IMR-90 (cell line): Measurements from ENCODE around the gene ELOVL1. TPM values are rescaled to one million over a fixed set of nuclear protein-coding genes. Genes with fewer than 3 reads are reported as not detected.

ENCODE experiments used
- ATAC-seq: fragments of 200-7000 bp; cut with Tn5 transposase; 2 replicates; pipeline ENCODE4 v1.9.1; 2020; ENCODE audit warnings: low read depth, mild to moderate bottlenecking, moderate library complexity
- BruUV-seq: library from RNA; stranded (reverse); fragments of 400-500 nt; replicated peaks from 2 replicates; lab custom pipeline; 2021; lab: Mats Ljungman, UMichigan
- CTCF ChIA-PET: fragments of 300-600 bp; formaldehyde crosslinking; extraction: SDS; loops from one replicate; lab custom pipeline; 2021; ENCODE audit warnings: antibody characterized with exemption; lab: Yijun Ruan, JAX
- POLR2A ChIA-PET: fragments of 300-600 bp; sonication (Branson Sonifier 250); formaldehyde crosslinking; loops from one replicate; lab custom pipeline; 2022; ENCODE audit warnings: antibody characterized with exemption; ENCODE audit not compliant: unreplicated experiment; lab: Charles Lee
- DNase-seq: peaks from one replicate; pipeline ENCODE4 v3.0.0; 2013
- H2AFZ ChIP-seq: replicated peaks from 2 replicates; pipeline ENCODE3; 2013; ENCODE audit warnings: low read length, mild to moderate bottlenecking; ENCODE audit not compliant: poor library complexity
- H2AK5ac ChIP-seq: 2 replicates; pipeline ENCODE4 v1.6.1; 2013; ENCODE audit warnings: low read depth, low read length, inconsistent platforms
- H2AK9ac ChIP-seq: replicated peaks from 2 replicates; pipeline ENCODE3; 2013; ENCODE audit warnings: mild to moderate bottlenecking, low read depth, low read length, moderate library complexity; ENCODE audit not compliant: poor library complexity
- H2BK120ac ChIP-seq: 2 replicates; pipeline ENCODE4 v1.6.1; 2013; ENCODE audit warnings: low read depth, low read length, inconsistent platforms
- H2BK15ac ChIP-seq: 3 replicates; pipeline ENCODE4 v1.6.1; 2013; ENCODE audit warnings: low read depth, low read length, inconsistent platforms
- H2BK20ac ChIP-seq: 2 replicates; pipeline ENCODE4 v1.6.1; 2013; ENCODE audit warnings: low read depth, mild to moderate bottlenecking, inconsistent platforms, low read length, moderate library complexity
- H2BK5ac ChIP-seq: 2 replicates; pipeline ENCODE4 v1.6.1; 2013; ENCODE audit warnings: mild to moderate bottlenecking, low read depth, low read length, inconsistent platforms; ENCODE audit not compliant: poor library complexity, severe bottlenecking
- H3K14ac ChIP-seq: replicated peaks from 2 replicates; pipeline ENCODE4 v1.6.1; 2013; ENCODE audit warnings: low read depth, low read length, inconsistent platforms
- H3K18ac ChIP-seq: 2 replicates; pipeline ENCODE4 v1.6.1; 2013; ENCODE audit warnings: low read depth, low read length, control low read depth
- H3K23ac ChIP-seq: 2 replicates; pipeline ENCODE4 v1.6.1; 2013; ENCODE audit warnings: low read depth, low read length, inconsistent platforms
- H3K27ac ChIP-seq: 2 replicates; pipeline ENCODE4 v1.5.1; 2013; ENCODE audit warnings: mild to moderate bottlenecking, control low read depth, low read length; ENCODE audit not compliant: insufficient read depth
- H3K27me3 ChIP-seq: 2 replicates; pipeline ENCODE4 v1.6.1; 2013; ENCODE audit warnings: low read length; ENCODE audit not compliant: control insufficient read depth, insufficient read depth
- H3K36me3 ChIP-seq: 2 replicates; pipeline ENCODE4 v1.6.1; 2013; ENCODE audit warnings: low read length, mixed read lengths; ENCODE audit not compliant: control insufficient read depth, insufficient read depth
- H3K4ac ChIP-seq: 2 replicates; pipeline ENCODE4 v1.6.1; 2013; ENCODE audit warnings: low read depth, low read length, inconsistent platforms
- H3K4me1 ChIP-seq: 2 replicates; pipeline ENCODE4 v1.6.1; 2013; ENCODE audit warnings: low read length, mixed read lengths; ENCODE audit not compliant: control insufficient read depth, insufficient read depth
- H3K4me2 ChIP-seq: 2 replicates; pipeline ENCODE4 v1.6.1; 2013; ENCODE audit warnings: low read depth, mild to moderate bottlenecking, control low read depth, low read length, moderate library complexity
- H3K4me3 ChIP-seq: 2 replicates; pipeline ENCODE4 v1.5.1; 2013; ENCODE audit warnings: low read depth, mild to moderate bottlenecking, control low read depth, low read length, moderate library complexity; ENCODE audit not compliant: insufficient read depth
- H3K56ac ChIP-seq: 2 replicates; pipeline ENCODE4 v1.6.1; 2013; ENCODE audit warnings: low read length, inconsistent platforms; ENCODE audit not compliant: insufficient read depth; ENCODE audit errors: extremely low read depth
- H3K79me1 ChIP-seq, 2 experiments: 2 replicates each; pipeline ENCODE4 v1.6.1; 2013; ENCODE audit warnings: low read length in 2 of 2, inconsistent platforms in 1 of 2, low read depth in 1 of 2
- H3K9ac ChIP-seq: 2 replicates; pipeline ENCODE4 v1.6.1; 2013; ENCODE audit warnings: low read depth, low read length, control low read depth
- H3K9me1 ChIP-seq: 2 replicates; pipeline ENCODE4 v1.6.1; 2013; ENCODE audit warnings: low read length, inconsistent platforms; ENCODE audit not compliant: insufficient read depth
- H3K9me3 ChIP-seq: 2 replicates; pipeline ENCODE4 v1.6.1; 2013; ENCODE audit warnings: low read length; ENCODE audit not compliant: control insufficient read depth, insufficient read depth
- H4K20me1 ChIP-seq: 2 replicates; pipeline ENCODE4 v1.6.1; 2013; ENCODE audit warnings: low read length, inconsistent platforms; ENCODE audit not compliant: insufficient read depth
- H4K5ac ChIP-seq: 2 replicates; pipeline ENCODE4 v1.6.1; 2013; ENCODE audit warnings: mild to moderate bottlenecking, low read depth, low read length, control low read depth
- H4K8ac ChIP-seq, 2 experiments: 2 replicates each; pipeline ENCODE4 v1.6.1; 2013; ENCODE audit warnings: low read depth in 2 of 2, low read length in 2 of 2, control low read depth in 1 of 2, inconsistent platforms in 1 of 2
- H4K91ac ChIP-seq: 2 replicates; pipeline ENCODE4 v1.6.1; 2013; ENCODE audit warnings: low read depth, low read length, inconsistent platforms; ENCODE audit not compliant: insufficient read depth
- BHLHE40 ChIP-seq: fragments of 150-350 bp; IDR thresholded peaks from 2 replicates; pipeline ENCODE4 v1.6.1; 2016; ENCODE audit warnings: mild to moderate bottlenecking, low read depth, low read length
- CEBPB ChIP-seq: IDR thresholded peaks from 2 replicates; pipeline ENCODE4 v1.6.1; 2012; ENCODE audit warnings: low read depth, low read length, improper control_type of control experiment
- CHD1 ChIP-seq: IDR thresholded peaks from 2 replicates; pipeline ENCODE4 v1.6.1; 2012; ENCODE audit warnings: low read depth, low read length, improper control_type of control experiment
- CTCF ChIP-seq: conservative IDR thresholded peaks from 2 replicates; pipeline ENCODE4 v1.5.1; 2012; ENCODE audit warnings: mild to moderate bottlenecking, low read depth, low read length, improper control_type of control experiment
- ELK1 ChIP-seq: fragments of 150-350 bp; IDR thresholded peaks from 2 replicates; pipeline ENCODE4 v1.6.1; 2016; ENCODE audit warnings: low read depth, mild to moderate bottlenecking, low read length, moderate library complexity, borderline replicate concordance
- FOS ChIP-seq: fragments of 150-350 bp; IDR thresholded peaks from 2 replicates; pipeline ENCODE4 v1.6.1; 2016; ENCODE audit warnings: low read depth, low read length
- MAFK ChIP-seq: IDR thresholded peaks from 2 replicates; pipeline ENCODE4 v1.6.1; 2012; ENCODE audit warnings: low read depth, low read length, improper control_type of control experiment
- MAZ ChIP-seq: IDR thresholded peaks from 2 replicates; pipeline ENCODE4 v1.6.1; 2012; ENCODE audit warnings: low read depth, mild to moderate bottlenecking, low read length, improper control_type of control experiment, moderate library complexity, borderline replicate concordance
- MXI1 ChIP-seq: IDR thresholded peaks from 2 replicates; pipeline ENCODE4 v1.6.1; 2012; ENCODE audit warnings: low read depth, mild to moderate bottlenecking, low read length, moderate library complexity, borderline replicate concordance
- NFE2L2 ChIP-seq: fragments of 150-350 bp; IDR thresholded peaks from 2 replicates; pipeline ENCODE4 v1.6.1; 2016; ENCODE audit warnings: low read depth, mild to moderate bottlenecking, low read length
- POLR2A ChIP-seq: IDR thresholded peaks from 2 replicates; pipeline ENCODE4 v1.6.1; 2012; ENCODE audit warnings: mild to moderate bottlenecking, low read depth, low read length
- RAD21 ChIP-seq: IDR thresholded peaks from 2 replicates; pipeline ENCODE4 v1.6.1; 2012; ENCODE audit warnings: low read length, improper control_type of control experiment
- RCOR1 ChIP-seq: IDR thresholded peaks from 2 replicates; pipeline ENCODE4 v1.6.1; 2012; ENCODE audit warnings: mild to moderate bottlenecking, low read length, improper control_type of control experiment; ENCODE audit not compliant: insufficient replicate concordance
- RFX5 ChIP-seq: IDR thresholded peaks from 2 replicates; pipeline ENCODE4 v1.8.0; 2012; ENCODE audit warnings: low read depth, mild to moderate bottlenecking, low read length, moderate library complexity
- SMC3 ChIP-seq: fragments of 150-350 bp; IDR thresholded peaks from 2 replicates; pipeline ENCODE4 v1.6.1; 2016; ENCODE audit warnings: low read depth, mild to moderate bottlenecking, antibody characterized with exemption, low read length, moderate library complexity
- USF2 ChIP-seq: fragments of 150-350 bp; IDR thresholded peaks from 2 replicates; pipeline ENCODE4 v1.6.1; 2017; ENCODE audit warnings: mild to moderate bottlenecking, antibody characterized with exemption, low read length, low read depth
- WGBS, 2 experiments: methylation state at CpG; one replicate each; pipeline versions ENCODE4 v1.1.5 to v1.1.7; 2013; ENCODE audit warnings: missing lambda C conversion rate in 2 of 2; ENCODE audit not compliant: insufficient read length in 1 of 2; ENCODE audit errors: extremely low coverage in 2 of 2; 5-methylcytosine and 5-hydroxymethylcytosine counted together
- dilution Hi-C: fragments of 300-500 bp; cut with HindIII; formaldehyde crosslinking; loops from one replicate; pipeline ENCODE4 v1.14.3; 2018; ENCODE audit warnings: low sequenced_read_pairs; ENCODE audit not compliant: unreplicated experiment
- in situ Hi-C: fragments of 300-500 bp; cut with MboI; formaldehyde crosslinking; loops from 3 replicates; pipeline ENCODE4 v1.14.3; 2019; ENCODE audit warnings: low sequenced_read_pairs, inconsistent platforms, mixed read lengths
- intact Hi-C: fragments of 100-400 bp; cut with micrococcal nuclease; formaldehyde crosslinking; loops from 2 replicates; pipeline ENCODE4 v1.10.0; 2022
- polyA plus RNA-seq, 3 experiments: library from polyadenylated mRNA; depleted of rRNA; stranded (reverse); fragments of >200 nt; gene quantifications; 2 replicates each; pipeline ENCODE4 v1.2.3, GENCODE V29; 2012; ENCODE audit warnings: low replicate concordance in 1 of 3
- total RNA-seq: library from RNA; depleted of rRNA; stranded (reverse); fragments of >200 nt; gene quantifications from 2 replicates; pipeline ENCODE4 v1.2.3, GENCODE V29; 2012

The ELOVL1 gene
- total and polyA plus RNA-seq, 2 of the 4 experiments (the other 2 are of a cell fraction) = 88.9 to 211 TPM

- ChIA-PET POLR2A (no interaction called here), CTCF (no interaction called here)
- Histone ChIP-seq H4K20me1 (peaks cover 33% of the 10 kb centered on the region), H2BK120ac (no peak overlapping the region), H2BK20ac (no peak overlapping the region), H2BK15ac (no peak overlapping the region), H3K9ac (no peak overlapping the region), H2AK5ac (no peak overlapping the region), H4K5ac (no peak overlapping the region), H3K23ac (no peak overlapping the region), H4K8ac (no peak overlapping the region), H3K27ac (no peak overlapping the region), H3K14ac (no peak overlapping the region), H3K9me3 (no peaks in the 10 kb centered on the region), H3K9me1 (peaks cover 19% of the 10 kb centered on the region; the same call in 1 of the 2 replicates), H3K18ac (no peak overlapping the region), H3K79me1 (peaks cover 19 to 71% of the 10 kb centered on the region in 2 experiments; a peak in 3 of 4 replicates), H4K91ac (no peak overlapping the region), H2AK9ac (no peak overlapping the region), H3K4me3 (no peak overlapping the region), H3K4me1 (peaks cover 11% of the 10 kb centered on the region), H3K56ac (no peak overlapping the region), H3K4ac (no peak overlapping the region), H3K27me3 (no peaks in the 10 kb centered on the region), H3K4me2 (no peak overlapping the region), H2AFZ (no peak overlapping the region), H3K36me3 (peaks cover 47% of the 10 kb centered on the region), H2BK5ac (no peak overlapping the region)
- ATAC-seq (no peak), DNase-seq (no peak)
- in situ Hi-C loops (no loop called here), intact Hi-C loops (no loop called here), dilution Hi-C loops (no loop called here)
- no TSS peak for BruUV-seq
- TF ChIP-seq CEBPB = no peak
- TF ChIP-seq MAFK = no peak
- TF ChIP-seq MAZ = no peak
- no peak for TF ChIP-seq SMC3
- TF ChIP-seq CHD1 = no peak
- TF ChIP-seq CTCF = no peak
- TF ChIP-seq RFX5 = no peak
- TF ChIP-seq RCOR1 = no peak
- TF ChIP-seq POLR2A = no peak
- no peak for TF ChIP-seq USF2
- no peak for TF ChIP-seq FOS
- TF ChIP-seq RAD21 = no peak
- no peak for TF ChIP-seq NFE2L2
- no peak for TF ChIP-seq MXI1
- no peak for TF ChIP-seq ELK1
- no peak for TF ChIP-seq BHLHE40
- WGBS, 2 experiments = 90% methylated on average over 2 of the region's 9 CpGs; no CpG with 5 or more reads in 1 of the 2 experiments
Observed at GRCh38 chr1:43363283-43363934, 4.4 kb downstream of the ELOVL1 start.
